ENCODE results near the gene KRT83. TPM values are rescaled to one million over a fixed set of nuclear protein-coding genes. Genes with fewer than 3 reads are reported as not detected.
"Not testable (repeated sequence)": the region's sequence is repeated elsewhere in the genome, so short reads cannot be mapped to it uniquely, and the experiment has no call there.

The KRT83 gene
- total RNA-seq, 1 experiment from 2014 or later: not detected

DNA sequence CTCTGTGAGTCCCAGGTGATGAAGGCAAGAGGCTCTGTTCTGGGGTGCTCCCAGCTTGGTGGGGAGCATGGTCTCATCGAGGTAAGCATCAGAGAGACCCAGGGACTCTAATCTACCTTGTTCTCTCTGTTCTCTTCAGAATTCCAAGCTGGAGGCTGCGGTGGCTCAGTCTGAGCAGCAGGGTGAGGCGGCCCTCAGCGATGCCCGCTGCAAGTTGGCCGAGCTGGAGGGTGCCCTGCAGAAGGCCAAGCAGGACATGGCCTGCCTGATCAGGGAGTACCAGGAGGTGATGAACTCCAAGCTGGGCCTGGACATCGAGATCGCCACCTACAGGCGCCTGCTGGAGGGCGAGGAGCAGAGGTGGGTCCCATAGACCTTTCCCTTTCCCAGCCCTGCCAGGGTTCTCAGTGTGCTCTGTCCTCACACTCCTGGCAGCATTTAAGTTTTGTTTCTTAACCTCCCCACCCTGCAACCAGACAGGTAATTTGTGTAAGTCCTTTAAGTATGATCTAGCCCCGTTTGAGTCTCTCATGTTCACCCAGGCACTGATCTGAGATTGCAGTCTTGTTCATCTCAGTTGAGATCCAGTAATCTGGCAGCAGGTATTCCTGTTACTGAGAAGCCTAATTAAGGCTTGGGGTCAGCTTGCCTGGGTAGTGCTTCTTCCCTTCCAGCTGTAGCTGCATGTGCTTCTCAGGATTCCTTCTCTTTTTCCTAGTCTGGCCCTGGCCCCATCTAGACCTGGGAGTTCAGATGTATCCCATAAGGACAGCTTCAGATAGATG lies 15.1 kb downstream of the KRT83 start:
- Histone ChIP-seq H4K8ac (replicated peaks; ENCODE audit: insufficient read length, low read depth, low read length) (no peak overlapping the region), H3K79me2 (ENCODE audit: insufficient read depth, low read length) (no peaks in the 10 kb centered on the region), H2AFZ (ENCODE audit: low read length) (no peak overlapping the region), H3K56ac (ENCODE audit: insufficient read length, low read depth, low read length) (no peak overlapping the region), H2BK120ac (ENCODE audit: low read depth, low read length, poor library complexity, severe bottlenecking) (no peak overlapping the region), H3K14ac (ENCODE audit: insufficient read depth, low read length) (no peak overlapping the region), H4K91ac (ENCODE audit: insufficient read length, low read depth, low read length) (no peak overlapping the region), H3K23me2 (ENCODE audit: insufficient read length, low read depth, low read length, poor library complexity, severe bottlenecking) (peaks cover 9% of the 10 kb centered on the region), H3K4me2 (ENCODE audit: insufficient read depth, insufficient read length, low read length) (no peak overlapping the region), H3K9me3 (ENCODE audit: control insufficient read depth, low read depth, low read length) (no peaks in the 10 kb centered on the region), H2BK5ac (ENCODE audit: insufficient read length, low read length) (no peak overlapping the region), H3K9ac (ENCODE audit: extremely low read depth, insufficient read length, low read length) (no peak overlapping the region), H4K5ac (ENCODE audit: insufficient read length, low read depth, low read length) (no peak overlapping the region), H3K4ac (ENCODE audit: low read depth, low read length) (no peak overlapping the region), H3K23ac (ENCODE audit: insufficient read length, low read depth, low read length) (no peak overlapping the region), H3T11ph (ENCODE audit: low read length) (no peak overlapping the region), H3K79me1 (ENCODE audit: insufficient read depth, low read depth, low read length, poor library complexity, severe bottlenecking) (no peaks in the 10 kb centered on the region), H2BK15ac (ENCODE audit: low read depth, low read length) (no peak overlapping the region), H2BK12ac (ENCODE audit: insufficient read length, low read depth, low read length) (no peak overlapping the region), H2AK5ac (ENCODE audit: insufficient read length, low read length) (no peak overlapping the region), H3K27me3 (ENCODE audit: insufficient read depth, low read length) (peaks cover 13% of the 10 kb centered on the region; the same call in 1 of the 2 replicates), H3K18ac (ENCODE audit: insufficient read length, low read depth, low read length) (no peak overlapping the region), H4K20me1 (ENCODE audit: control insufficient read depth, insufficient read depth, insufficient read length) (peaks cover under 1% of the 10 kb centered on the region), H2BK20ac (ENCODE audit: low read depth, low read length, poor library complexity, severe bottlenecking) (no peak overlapping the region), H3K4me1 (ENCODE audit: insufficient read depth, low read length) (no peaks in the 10 kb centered on the region; the same call in 1 of the 2 replicates), H3K27ac (ENCODE audit: insufficient read length, low read depth, low read length) (no peak overlapping the region)
- no CpG with 5 or more reads among the region's 11 CpGs for WGBS (ENCODE audit: extremely low coverage, insufficient read length, low lambda C conversion rate)
- no peak overlapping the region for H3K4me3 Mint-ChIP-seq
- TF ChIP-seq, protein P1, sequence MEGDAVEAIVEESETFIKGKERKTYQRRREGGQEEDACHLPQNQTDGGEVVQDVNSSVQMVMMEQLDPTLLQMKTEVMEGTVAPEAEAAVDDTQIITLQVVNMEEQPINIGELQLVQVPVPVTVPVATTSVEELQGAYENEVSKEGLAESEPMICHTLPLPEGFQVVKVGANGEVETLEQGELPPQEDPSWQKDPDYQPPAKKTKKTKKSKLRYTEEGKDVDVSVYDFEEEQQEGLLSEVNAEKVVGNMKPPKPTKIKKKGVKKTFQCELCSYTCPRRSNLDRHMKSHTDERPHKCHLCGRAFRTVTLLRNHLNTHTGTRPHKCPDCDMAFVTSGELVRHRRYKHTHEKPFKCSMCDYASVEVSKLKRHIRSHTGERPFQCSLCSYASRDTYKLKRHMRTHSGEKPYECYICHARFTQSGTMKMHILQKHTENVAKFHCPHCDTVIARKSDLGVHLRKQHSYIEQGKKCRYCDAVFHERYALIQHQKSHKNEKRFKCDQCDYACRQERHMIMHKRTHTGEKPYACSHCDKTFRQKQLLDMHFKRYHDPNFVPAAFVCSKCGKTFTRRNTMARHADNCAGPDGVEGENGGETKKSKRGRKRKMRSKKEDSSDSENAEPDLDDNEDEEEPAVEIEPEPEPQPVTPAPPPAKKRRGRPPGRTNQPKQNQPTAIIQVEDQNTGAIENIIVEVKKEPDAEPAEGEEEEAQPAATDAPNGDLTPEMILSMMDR (conservative IDR thresholded peaks at IDR 0.05): peak; percentile 62
- no peaks in the 10 kb centered on the region for H3K9me3 Mint-ChIP-seq
- peaks cover 59% of the 10 kb centered on the region for H3K27me3 Mint-ChIP-seq (ENCODE audit: low read depth)
- peaks cover 14% of the 10 kb centered on the region in 2 experiments for H3K4me1 Mint-ChIP-seq
- no peak overlapping the region for H3K27ac Mint-ChIP-seq
- H3K36me3 Mint-ChIP-seq (ENCODE audit: insufficient read depth in 1 of 3, low read depth in 3 of 3): no peaks in the 10 kb centered on the region
- DNase-seq: no peak

DNA sequence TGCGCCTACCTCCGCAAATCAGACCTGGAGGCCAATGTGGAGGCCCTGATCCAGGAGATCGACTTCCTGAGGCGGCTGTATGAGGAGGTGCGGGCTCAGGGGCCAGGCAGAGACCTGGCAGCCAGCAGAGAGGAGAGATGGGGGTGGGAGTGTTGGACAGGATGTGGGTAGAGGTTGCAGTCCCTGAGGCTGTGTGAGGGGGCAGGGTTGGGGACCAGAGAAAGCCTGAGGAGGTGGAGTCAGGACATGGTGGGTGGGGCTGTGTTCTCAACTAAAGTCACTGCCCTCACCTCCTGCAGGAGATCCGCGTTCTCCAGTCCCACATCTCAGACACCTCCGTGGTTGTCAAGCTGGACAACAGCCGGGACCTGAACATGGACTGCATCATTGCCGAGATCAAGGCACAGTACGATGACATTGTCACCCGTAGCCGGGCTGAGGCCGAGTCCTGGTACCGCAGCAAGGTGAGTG lies 16.2 kb downstream of the KRT83 start:
- H3K27ac Mint-ChIP-seq: not testable (repeated sequence)

More for the DNA sequence above, 16.2 kb downstream of the KRT83 start:
- H3T11ph ChIP-seq (ENCODE audit: low read length); H3K9ac ChIP-seq (ENCODE audit: extremely low read depth, insufficient read length, low read length); H3K36me3 Mint-ChIP-seq (ENCODE audit: insufficient read depth in 1 of 3, low read depth in 3 of 3); H3K56ac ChIP-seq (ENCODE audit: insufficient read length, low read depth, low read length); H3K79me2 ChIP-seq (ENCODE audit: insufficient read depth, low read length); H2BK15ac ChIP-seq (ENCODE audit: low read depth, low read length); H4K20me1 ChIP-seq (ENCODE audit: control insufficient read depth, insufficient read depth, insufficient read length); H4K5ac ChIP-seq (ENCODE audit: insufficient read length, low read depth, low read length); H3K14ac ChIP-seq (ENCODE audit: insufficient read depth, low read length); H3K23ac ChIP-seq (ENCODE audit: insufficient read length, low read depth, low read length); H4K8ac ChIP-seq (replicated peaks; ENCODE audit: insufficient read length, low read depth, low read length); H2BK5ac ChIP-seq (ENCODE audit: insufficient read length, low read length); H2AFZ ChIP-seq (ENCODE audit: low read length); H3K4me2 ChIP-seq (ENCODE audit: insufficient read depth, insufficient read length, low read length); H3K27ac ChIP-seq (ENCODE audit: insufficient read length, low read depth, low read length); H3K18ac ChIP-seq (ENCODE audit: insufficient read length, low read depth, low read length); H2AK5ac ChIP-seq (ENCODE audit: insufficient read length, low read length); H3K4me3 Mint-ChIP-seq; H2BK12ac ChIP-seq (ENCODE audit: insufficient read length, low read depth, low read length); H3K4me1 ChIP-seq (ENCODE audit: insufficient read depth, low read length); H3K9me3 ChIP-seq (ENCODE audit: control insufficient read depth, low read depth, low read length); H4K91ac ChIP-seq (ENCODE audit: insufficient read length, low read depth, low read length); H3K23me2 ChIP-seq (ENCODE audit: insufficient read length, low read depth, low read length, poor library complexity, severe bottlenecking); H2BK20ac ChIP-seq (ENCODE audit: low read depth, low read length, poor library complexity, severe bottlenecking); H3K79me1 ChIP-seq (ENCODE audit: insufficient read depth, low read depth, low read length, poor library complexity, severe bottlenecking); H3K4ac ChIP-seq (ENCODE audit: low read depth, low read length); H3K9me3 Mint-ChIP-seq; H2BK120ac ChIP-seq (ENCODE audit: low read depth, low read length, poor library complexity, severe bottlenecking): not testable (repeated sequence)
- H3K27me3 ChIP-seq (ENCODE audit: insufficient read depth, low read length): peaks cover 13% of the 10 kb centered on the region; the same call in 1 of the 2 replicates
- H3K27me3 Mint-ChIP-seq (ENCODE audit: low read depth): peaks cover 52% of the 10 kb centered on the region
- WGBS (ENCODE audit: extremely low coverage, insufficient read length, low lambda C conversion rate): no CpG with 5 or more reads among the region's 15 CpGs
- DNase-seq: peak; percentile 63
- H3K4me1 Mint-ChIP-seq: peaks cover 14 to 17% of the 10 kb centered on the region in 2 experiments
